Measurements from ENCODE around the gene GLYR1.
"Not testable (repeated sequence)": the region's sequence is repeated elsewhere in the genome, so short reads cannot be mapped to it uniquely, and the experiment has no call there.

The GLYR1 gene

GRCh38 chr16:4846901-4847773 lies at the start of gene GLYR1, which contains the start of gene UBN1:
GLYR1 (minus strand) TSS chr16:4847288; CDS start chr16:4847265, 23 bp downstream.
UBN1 (plus strand) TSS chr16:4847481; CDS start chr16:4852918, 5,437 bp downstream.
- DNase-seq (ENCODE audit: low read depth), result peak; percentile 98

GRCh38 chr16:4896761-4897160 lies 49.7 kb upstream of the GLYR1 start:
- DNase-seq (ENCODE audit: low read depth), result not testable (repeated sequence)

GRCh38 chr16:4895366-4895765 lies 48.3 kb upstream of the GLYR1 start:
- no peak for DNase-seq (ENCODE audit: low read depth)

GRCh38 chr16:4894276-4895150 lies 47.4 kb upstream of the GLYR1 start:
- no peak for DNase-seq (ENCODE audit: low read depth)

- no peak for DNase-seq (ENCODE audit: low read depth)
Observed at GRCh38 chr16:4893103-4893862, 46.2 kb upstream of the GLYR1 start.

- DNase-seq (ENCODE audit: low read depth), result no peak
Observed at GRCh38 chr16:4892361-4893102, 45.4 kb upstream of the GLYR1 start.

- no peak for DNase-seq (ENCODE audit: low read depth)
Observed at GRCh38 chr16:4891886-4892216, 44.8 kb upstream of the GLYR1 start.

GRCh38 chr16:4891097-4891885 lies 44.2 kb upstream of the GLYR1 start:
- DNase-seq (ENCODE audit: low read depth), result no peak

GRCh38 chr16:4890686-4891085 lies 43.6 kb upstream of the GLYR1 start:
- DNase-seq (ENCODE audit: low read depth), result no peak

GRCh38 chr16:4890026-4890425 lies 42.9 kb upstream of the GLYR1 start:
- no peak for DNase-seq (ENCODE audit: low read depth)

GRCh38 chr16:4888428-4889135 lies 41.5 kb upstream of the GLYR1 start:
- no peak for DNase-seq (ENCODE audit: low read depth)

- no peak for DNase-seq (ENCODE audit: low read depth)
Observed at GRCh38 chr16:4886151-4886550, 39.1 kb upstream of the GLYR1 start.

- no peak for DNase-seq (ENCODE audit: low read depth)
Observed at GRCh38 chr16:4884972-4885874, 38.1 kb upstream of the GLYR1 start.

- DNase-seq (ENCODE audit: low read depth), result no peak
Observed at GRCh38 chr16:4884209-4884608, 37.1 kb upstream of the GLYR1 start.

GRCh38 chr16:4883501-4883900 lies 36.4 kb upstream of the GLYR1 start:
- DNase-seq (ENCODE audit: low read depth), result no peak

- no peak for DNase-seq (ENCODE audit: low read depth)
Observed at GRCh38 chr16:4882633-4883285, 35.7 kb upstream of the GLYR1 start.

- no peak for DNase-seq (ENCODE audit: low read depth)
Observed at GRCh38 chr16:4882000-4882632, 35.0 kb upstream of the GLYR1 start.

GRCh38 chr16:4880006-4880580 lies 33.0 kb upstream of the GLYR1 start:
- no peak for DNase-seq (ENCODE audit: low read depth)

Data from T-helper 22 cell (primary cell).